ENCODE data around the gene MAPK8IP3.

DNA sequence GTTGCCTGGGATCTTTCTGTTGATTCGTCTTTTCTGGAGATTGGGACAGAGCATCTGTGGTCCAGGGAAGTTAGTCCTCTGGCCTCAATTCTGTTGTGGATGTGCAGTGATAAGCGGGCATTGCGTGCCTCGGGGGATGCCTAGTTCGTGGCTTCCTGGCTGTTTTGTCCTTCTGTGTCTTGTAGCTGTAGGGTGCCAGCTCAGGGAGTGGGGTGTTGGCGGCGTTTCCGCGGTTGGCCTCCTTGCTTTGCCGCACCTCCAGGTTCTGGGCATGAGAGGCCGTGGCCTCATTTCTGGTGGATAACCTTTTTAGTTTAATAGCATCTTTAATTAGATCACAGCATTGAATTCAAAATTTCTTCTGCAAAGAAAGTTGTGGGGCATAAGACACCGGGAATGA is 29.3 kb upstream of the MAPK8IP3 start:
- TF ChIP-seq, protein P1, sequence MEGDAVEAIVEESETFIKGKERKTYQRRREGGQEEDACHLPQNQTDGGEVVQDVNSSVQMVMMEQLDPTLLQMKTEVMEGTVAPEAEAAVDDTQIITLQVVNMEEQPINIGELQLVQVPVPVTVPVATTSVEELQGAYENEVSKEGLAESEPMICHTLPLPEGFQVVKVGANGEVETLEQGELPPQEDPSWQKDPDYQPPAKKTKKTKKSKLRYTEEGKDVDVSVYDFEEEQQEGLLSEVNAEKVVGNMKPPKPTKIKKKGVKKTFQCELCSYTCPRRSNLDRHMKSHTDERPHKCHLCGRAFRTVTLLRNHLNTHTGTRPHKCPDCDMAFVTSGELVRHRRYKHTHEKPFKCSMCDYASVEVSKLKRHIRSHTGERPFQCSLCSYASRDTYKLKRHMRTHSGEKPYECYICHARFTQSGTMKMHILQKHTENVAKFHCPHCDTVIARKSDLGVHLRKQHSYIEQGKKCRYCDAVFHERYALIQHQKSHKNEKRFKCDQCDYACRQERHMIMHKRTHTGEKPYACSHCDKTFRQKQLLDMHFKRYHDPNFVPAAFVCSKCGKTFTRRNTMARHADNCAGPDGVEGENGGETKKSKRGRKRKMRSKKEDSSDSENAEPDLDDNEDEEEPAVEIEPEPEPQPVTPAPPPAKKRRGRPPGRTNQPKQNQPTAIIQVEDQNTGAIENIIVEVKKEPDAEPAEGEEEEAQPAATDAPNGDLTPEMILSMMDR (IDR thresholded peaks at IDR 0.05) = no peak
- no peak for TF ChIP-seq ZFX (IDR thresholded peaks at IDR 0.05; ENCODE audit: borderline replicate concordance)

All from 22Rv1 (cell line).